ENCODE results near the gene LAMA3.

GRCh38 chr18:23756590-23757436 is 67.6 kb downstream of the LAMA3 start:
- TF ChIP-seq CTCF (conservative IDR thresholded peaks at IDR 0.05) (no peak), ZFX (IDR thresholded peaks at IDR 0.05) (no peak)

All from C4-2B (cell line).